Glutamatergic neuron (in vitro differentiated cells): ENCODE measurements around the gene FAM124B. TPM values are rescaled to one million over a fixed set of nuclear protein-coding genes. Genes with fewer than 3 reads are reported as not detected.
A peak's percentile ranks its signal among the peaks of the same experiment; 100 is the strongest.

Source experiments
- DNase-seq: peaks from one replicate; pipeline ENCODE4 v3.0.0; 2022
- H3K27ac Mint-ChIP-seq: one replicate; pipeline ENCODE4 v1.8.0; 2020; ENCODE audit warnings: mild to moderate bottlenecking, mixed read lengths, inconsistent platforms; ENCODE audit not compliant: unreplicated experiment
- H3K27me3 Mint-ChIP-seq: one replicate; pipeline ENCODE4 v1.8.0; 2020; ENCODE audit warnings: mild to moderate bottlenecking, moderate library complexity, mixed read lengths, inconsistent platforms; ENCODE audit not compliant: unreplicated experiment
- H3K36me3 Mint-ChIP-seq: one replicate; pipeline ENCODE4 v1.8.0; 2020; ENCODE audit warnings: mild to moderate bottlenecking, mixed read lengths, inconsistent platforms; ENCODE audit not compliant: unreplicated experiment
- H3K4me1 Mint-ChIP-seq: one replicate; pipeline ENCODE4 v1.8.0; 2020; ENCODE audit warnings: mild to moderate bottlenecking, low read depth, mixed read lengths, inconsistent platforms; ENCODE audit not compliant: unreplicated experiment
- H3K4me3 Mint-ChIP-seq: one replicate; pipeline ENCODE4 v1.8.0; 2020; ENCODE audit warnings: mild to moderate bottlenecking, mixed read lengths, inconsistent platforms; ENCODE audit not compliant: unreplicated experiment
- H3K9me3 Mint-ChIP-seq: one replicate; pipeline ENCODE4 v1.8.0; 2020; ENCODE audit warnings: mild to moderate bottlenecking, moderate library complexity, mixed read lengths, inconsistent platforms; ENCODE audit not compliant: unreplicated experiment
- CTCF ChIP-seq: fragments of 200-600 bp; sonication (generic); IDR thresholded peaks from one replicate; pipeline ENCODE4 v1.5.0; 2021; ENCODE audit not compliant: partially characterized antibody, unreplicated experiment
- total RNA-seq: library from RNA; stranded (reverse); fragmentation: NEBNext Ultra II Directional; extraction: Animal tissue kit (Norgen Biotek cat#: 25700); gene quantifications from one replicate; pipeline ENCODE4 v1.2.1, GENCODE V29; 2021; ENCODE audit not compliant: unreplicated experiment

The FAM124B gene
- total RNA-seq, 1 donor from 2014 or later = 1.3 TPM

- peak; percentile 45 for DNase-seq
- Mint-ChIP-seq H3K36me3 (no peaks in the 10 kb centered on the region), H3K4me3 (no peak overlapping the region), H3K27me3 (peaks cover 2% of the 10 kb centered on the region), H3K4me1 (peaks cover 2% of the 10 kb centered on the region), H3K9me3 (no peaks in the 10 kb centered on the region), H3K27ac (no peak overlapping the region)
- TF ChIP-seq CTCF = peak; percentile 90
These were observed 44.6 kb downstream of the FAM124B start for GRCh38 chr2:224357098-224357901.

GRCh38 chr2:224354632-224355211 lies 47.2 kb downstream of the FAM124B start:
- no peak for DNase-seq
- Mint-ChIP-seq H3K9me3 (no peaks in the 10 kb centered on the region), H3K4me1 (peaks cover 2% of the 10 kb centered on the region), H3K36me3 (no peaks in the 10 kb centered on the region), H3K27ac (no peak overlapping the region), H3K27me3 (peaks cover 2% of the 10 kb centered on the region), H3K4me3 (no peak overlapping the region)
- TF ChIP-seq CTCF = no peak

GRCh38 chr2:224350703-224351102 lies 51.2 kb downstream of the FAM124B start:
- Mint-ChIP-seq H3K27me3 (peaks cover 2% of the 10 kb centered on the region), H3K4me3 (no peak overlapping the region), H3K27ac (no peak overlapping the region), H3K4me1 (peaks cover 2% of the 10 kb centered on the region), H3K36me3 (peaks cover 5% of the 10 kb centered on the region), H3K9me3 (peaks cover 3% of the 10 kb centered on the region)
- DNase-seq = no peak
- no peak for TF ChIP-seq CTCF

- Mint-ChIP-seq H3K4me3 (no peak overlapping the region), H3K9me3 (peaks cover 5% of the 10 kb centered on the region), H3K36me3 (peaks cover 7% of the 10 kb centered on the region), H3K27me3 (peaks cover 2% of the 10 kb centered on the region), H3K27ac (no peak overlapping the region), H3K4me1 (no peaks in the 10 kb centered on the region)
- no peak for TF ChIP-seq CTCF
- no peak for DNase-seq
These were observed 52.5 kb downstream of the FAM124B start for GRCh38 chr2:224349396-224349795.
